Adrenal gland (tissue), 5 donors: Measurements from ENCODE around the gene GRK1.

Experiments used
- CTCF ChIP-seq, 6 experiments: fragments of 450-650 bp in 4 of 6; fragments of 200-600 bp in 2 of 6; sonication (generic) in 1 of 6; IDR thresholded peaks; 1 replicate in 5 of 6; 2 replicates in 1 of 6; pipeline versions ENCODE4 v1.5.1 to v1.8.0; 2016 to 2021; ENCODE audit warnings: antibody characterized with exemption in 6 of 6, mild to moderate bottlenecking in 2 of 6, moderate library complexity in 1 of 6
- POLR2A ChIP-seq, 2 donors: fragments of 450-650 bp; IDR thresholded peaks; one replicate each; pipeline ENCODE4 v1.6.1; 2017; ENCODE audit warnings: antibody characterized with exemption in 2 of 2, mild to moderate bottlenecking in 2 of 2, moderate library complexity in 1 of 2
- donor health status: DM: no; HTN: no; CAD: no.

DNA sequence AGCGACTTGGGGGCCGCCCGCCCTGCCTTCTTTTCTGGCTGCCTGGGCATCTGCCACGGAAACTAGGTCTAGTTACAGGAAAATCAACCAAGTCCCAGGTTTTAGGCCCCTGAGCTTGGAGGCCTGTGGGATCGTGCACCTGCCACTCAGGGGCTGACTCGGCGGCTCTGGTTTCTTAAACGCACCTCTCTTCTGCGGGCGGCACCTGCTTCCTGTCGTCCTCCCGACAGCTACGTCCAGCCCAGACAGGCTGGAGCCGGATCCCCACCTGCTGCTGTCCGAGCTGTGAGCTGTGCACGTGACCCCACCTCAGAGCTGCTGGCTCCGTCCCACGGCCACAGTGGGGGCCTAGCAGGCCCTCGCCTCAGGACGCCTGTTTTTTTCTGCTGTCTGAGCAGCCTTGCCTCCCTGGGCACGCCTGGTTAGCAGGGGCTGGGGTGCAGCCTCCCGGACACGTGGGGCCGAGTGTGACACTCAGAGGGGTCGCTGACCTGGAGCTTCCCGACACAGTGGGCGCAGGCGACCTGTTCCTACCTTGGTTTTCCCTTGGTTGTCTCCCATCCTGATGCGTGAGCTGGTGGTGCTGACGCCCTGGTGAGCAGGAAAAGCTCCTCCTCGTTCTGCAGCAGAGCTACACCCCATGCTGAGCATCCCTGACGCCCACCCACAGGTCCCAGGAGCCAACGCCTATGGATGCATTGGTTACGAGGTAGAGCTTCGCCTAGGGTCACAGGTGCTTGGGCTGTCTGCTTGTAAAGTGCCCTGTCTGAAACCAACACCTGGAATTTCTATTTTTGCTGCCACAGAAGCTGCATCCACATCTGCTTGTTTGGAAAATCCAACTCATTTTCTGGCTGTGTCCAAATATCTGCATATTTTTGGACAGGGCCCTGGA lies 109.5 kb downstream of the GRK1 start:
- no peak for TF ChIP-seq POLR2A (IDR thresholded peaks at IDR 0.05)
- no peak for TF ChIP-seq CTCF (IDR thresholded peaks at IDR 0.05)
